HG03097 (cell line): Measurements from ENCODE around the gene TYMP.
A peak's percentile ranks its signal among the peaks of the same experiment; 100 is the strongest.

Source experiments
- ATAC-seq: cut with Tn5 transposase; IDR thresholded peaks from one replicate; pipeline ENCODE4 v1.9.1; 2021; ENCODE audit not compliant: unreplicated experiment, low FRiP score

The TYMP gene

GRCh38 chr22:50506611-50507420, 23.0 kb downstream of the TYMP start:
- peak; percentile 10 for ATAC-seq

DNA sequence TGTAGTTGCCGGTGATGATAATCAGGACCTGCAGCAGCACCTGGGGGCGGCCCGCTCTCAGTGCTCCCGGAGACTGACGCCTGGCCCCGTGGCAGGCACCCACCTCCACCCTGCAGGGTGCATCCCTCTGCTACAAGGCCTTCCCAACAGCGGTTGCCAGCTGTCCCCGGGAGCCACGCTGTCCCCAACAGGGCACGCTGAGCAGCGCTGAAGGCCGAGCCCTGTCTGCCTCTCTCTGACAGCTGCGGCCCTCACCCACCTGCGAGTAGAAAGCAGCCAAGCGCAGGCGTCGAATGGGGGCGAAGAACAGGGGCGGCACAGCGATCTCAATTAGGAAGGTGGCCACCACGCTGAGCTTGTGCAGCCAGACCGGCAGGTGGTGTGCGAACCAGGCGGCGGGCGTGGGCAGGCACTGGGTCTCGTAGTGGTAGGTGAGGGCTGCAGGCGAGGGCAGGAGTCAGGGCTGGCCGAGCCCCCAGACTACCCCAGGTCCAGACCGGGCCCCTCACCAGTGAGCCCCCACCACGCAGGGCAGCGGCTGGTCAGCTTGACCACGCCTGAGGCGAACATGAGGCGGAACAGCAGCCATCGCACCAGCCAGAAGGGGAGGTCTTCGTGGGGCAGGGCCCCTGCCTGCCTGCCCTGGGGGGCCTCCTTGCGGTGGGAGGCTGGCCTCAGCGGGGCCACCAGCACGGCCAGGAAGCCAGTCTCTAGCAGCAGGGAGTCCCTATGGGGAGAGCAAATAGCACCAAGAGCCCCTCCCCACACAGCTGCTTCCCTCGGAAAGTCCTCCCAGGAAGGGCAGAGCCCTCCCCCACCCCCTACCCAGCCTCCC, 23.8 kb downstream of the TYMP start:
- ATAC-seq, result no peak

DNA sequence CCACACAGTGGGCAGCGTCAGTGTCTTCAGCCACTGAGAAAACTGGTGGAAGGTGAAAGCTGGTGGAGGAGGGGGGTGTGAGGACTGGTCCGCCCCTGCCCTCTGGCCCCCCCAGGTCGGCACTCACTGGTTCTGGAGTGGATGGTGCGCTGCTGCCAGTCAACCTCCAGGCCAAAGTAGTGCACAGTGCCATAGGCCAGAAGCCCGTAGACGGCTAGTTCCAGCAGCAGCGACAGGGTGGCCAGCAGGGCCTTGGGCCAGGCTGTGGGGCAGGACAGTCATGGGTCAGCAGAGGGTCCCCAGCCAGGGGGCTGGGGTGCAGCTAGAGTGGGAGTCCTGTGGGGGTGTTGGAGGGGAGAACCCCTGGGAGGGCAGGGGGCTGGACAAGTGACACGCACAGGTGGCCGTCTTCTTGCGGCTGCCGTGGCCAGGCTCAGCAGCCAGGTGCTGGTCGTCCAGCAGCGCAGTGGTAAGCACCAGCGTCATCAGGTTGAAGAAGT, 24.5 kb downstream of the TYMP start:
- no peak for ATAC-seq

DNA sequence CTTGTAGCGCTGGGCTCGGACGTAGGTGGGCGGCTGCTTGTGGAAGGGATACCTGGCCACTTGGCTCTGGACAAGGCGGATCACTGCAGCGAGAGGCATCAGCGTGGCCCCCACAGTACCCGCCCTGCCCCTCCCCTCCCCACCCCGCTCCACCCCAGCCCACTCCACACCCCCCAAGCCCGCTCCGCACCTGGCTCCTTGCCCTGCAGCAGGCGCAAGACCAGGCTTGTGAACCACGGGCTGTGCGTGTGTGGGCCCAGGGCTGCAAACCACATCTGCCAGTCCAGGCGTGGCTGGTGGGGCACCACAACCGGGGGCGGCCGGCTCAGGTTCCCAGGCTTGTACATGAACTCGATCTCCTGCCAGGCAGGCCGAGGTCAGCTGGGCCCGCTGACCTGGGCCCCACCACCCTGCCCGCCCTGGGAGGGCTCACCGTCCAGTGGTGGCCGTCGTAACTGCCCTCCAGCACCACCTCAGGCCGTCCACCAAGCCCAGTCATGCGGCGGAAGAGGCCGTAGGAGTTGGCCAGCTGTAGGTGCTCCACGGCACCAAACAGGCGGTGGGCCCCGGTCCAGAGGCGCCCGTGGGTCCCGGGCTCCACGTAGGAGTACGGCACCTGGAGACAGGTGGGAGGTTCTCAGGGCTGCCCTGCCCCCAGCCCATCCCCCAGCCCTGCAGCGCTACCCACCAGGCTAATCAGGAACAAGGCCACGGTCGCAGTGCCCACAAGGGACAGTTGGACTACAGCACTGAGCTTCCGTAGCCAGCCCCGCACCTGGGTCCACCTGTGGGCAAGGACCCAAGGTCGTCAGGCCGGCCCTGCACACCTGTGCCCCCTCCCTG, 25.2 kb downstream of the TYMP start:
- ATAC-seq, result no peak

GRCh38 chr22:50503475-50504145, 26.2 kb downstream of the TYMP start:
- no peak for ATAC-seq

- no peak for ATAC-seq
Observed at GRCh38 chr22:50502628-50503474, 27.0 kb downstream of the TYMP start.

- no peak for ATAC-seq
Observed at GRCh38 chr22:50502096-50502495, 27.7 kb downstream of the TYMP start.

GRCh38 chr22:50500452-50500851, 29.4 kb downstream of the TYMP start:
- ATAC-seq, result no peak

DNA sequence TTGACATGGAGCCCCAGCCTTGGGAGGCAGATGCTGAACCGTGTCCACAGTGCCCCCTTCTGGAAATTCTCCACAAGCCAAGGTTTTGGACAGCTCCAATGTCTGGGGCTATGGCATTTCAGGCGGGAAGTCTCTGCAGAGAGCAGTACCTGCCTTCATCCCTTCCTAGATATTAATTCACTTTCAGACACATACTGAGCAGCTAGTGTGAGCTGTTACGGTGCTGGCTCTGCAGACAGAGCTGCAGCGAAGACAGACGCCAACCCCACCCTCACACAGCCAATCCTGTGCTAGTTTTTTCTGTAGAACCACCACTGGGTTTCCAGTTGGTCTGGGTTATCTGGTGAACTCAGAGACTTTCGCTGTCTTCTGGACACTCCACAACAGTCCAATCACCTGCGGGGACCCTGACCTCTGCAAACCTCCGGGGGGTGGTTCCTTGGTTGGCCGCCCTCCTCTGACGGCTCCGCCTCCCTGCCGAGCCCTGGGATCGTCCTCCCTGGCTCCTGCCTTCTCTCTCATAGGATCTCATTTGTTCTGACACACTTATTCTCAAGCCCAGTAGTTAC, 31.4 kb downstream of the TYMP start:
- ATAC-seq, result no peak

DNA sequence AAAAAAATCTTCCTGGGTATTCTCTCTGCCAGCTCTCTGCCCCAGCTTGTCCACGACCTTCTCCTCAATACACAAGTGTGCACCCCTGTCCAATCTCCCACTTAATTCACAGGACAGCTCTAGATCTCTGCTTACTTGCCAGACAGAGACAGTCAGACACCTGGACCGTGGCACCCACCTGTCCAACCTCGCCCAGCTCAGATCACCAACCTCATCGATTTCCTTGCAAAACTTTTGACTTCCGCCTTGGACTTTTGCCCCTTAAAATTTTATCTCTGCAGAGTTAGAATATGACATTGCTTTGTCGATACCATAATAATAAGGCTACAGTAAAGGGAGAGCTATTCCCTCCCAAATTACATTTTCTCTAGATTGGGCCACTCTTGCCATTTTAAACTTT, 32.7 kb downstream of the TYMP start:
- ATAC-seq, result no peak

DNA sequence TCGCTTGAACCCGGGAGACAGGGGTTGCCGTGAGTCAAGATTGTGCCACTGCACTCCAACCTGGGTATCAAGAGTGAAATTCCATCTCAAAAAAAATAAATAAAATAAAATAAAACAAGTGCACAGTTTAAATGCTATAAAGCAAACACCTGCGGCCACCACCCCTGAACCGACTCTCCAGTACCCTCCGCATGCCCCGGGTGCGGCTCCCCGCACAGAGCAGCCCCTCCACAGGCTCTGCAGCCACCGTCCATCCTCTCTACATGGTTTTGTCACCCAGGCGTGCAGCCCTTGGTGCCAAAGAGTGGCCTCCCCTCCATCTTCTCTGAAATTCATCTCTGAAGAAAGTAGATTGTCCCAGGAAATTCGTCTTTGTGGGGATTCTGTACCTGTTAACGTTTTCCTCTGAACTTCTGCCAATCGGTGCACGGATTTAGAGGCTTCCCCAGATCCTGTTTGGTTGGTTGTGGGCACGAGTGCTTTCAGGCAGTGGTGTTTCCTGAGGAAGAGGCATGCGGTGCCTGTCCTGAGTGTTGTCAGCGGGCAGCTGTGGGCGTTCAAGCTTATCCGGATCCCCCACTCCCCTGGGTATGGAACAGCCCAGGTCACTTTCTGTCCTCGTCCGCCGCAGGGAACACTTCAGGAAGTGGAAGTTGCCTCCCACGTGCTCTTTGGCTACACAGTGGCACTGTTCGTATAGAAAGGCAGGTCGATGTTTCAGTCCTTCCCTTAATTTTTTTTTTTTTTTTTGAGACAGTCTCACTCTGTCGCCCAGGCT, 39.1 kb downstream of the TYMP start:
- no peak for ATAC-seq

DNA sequence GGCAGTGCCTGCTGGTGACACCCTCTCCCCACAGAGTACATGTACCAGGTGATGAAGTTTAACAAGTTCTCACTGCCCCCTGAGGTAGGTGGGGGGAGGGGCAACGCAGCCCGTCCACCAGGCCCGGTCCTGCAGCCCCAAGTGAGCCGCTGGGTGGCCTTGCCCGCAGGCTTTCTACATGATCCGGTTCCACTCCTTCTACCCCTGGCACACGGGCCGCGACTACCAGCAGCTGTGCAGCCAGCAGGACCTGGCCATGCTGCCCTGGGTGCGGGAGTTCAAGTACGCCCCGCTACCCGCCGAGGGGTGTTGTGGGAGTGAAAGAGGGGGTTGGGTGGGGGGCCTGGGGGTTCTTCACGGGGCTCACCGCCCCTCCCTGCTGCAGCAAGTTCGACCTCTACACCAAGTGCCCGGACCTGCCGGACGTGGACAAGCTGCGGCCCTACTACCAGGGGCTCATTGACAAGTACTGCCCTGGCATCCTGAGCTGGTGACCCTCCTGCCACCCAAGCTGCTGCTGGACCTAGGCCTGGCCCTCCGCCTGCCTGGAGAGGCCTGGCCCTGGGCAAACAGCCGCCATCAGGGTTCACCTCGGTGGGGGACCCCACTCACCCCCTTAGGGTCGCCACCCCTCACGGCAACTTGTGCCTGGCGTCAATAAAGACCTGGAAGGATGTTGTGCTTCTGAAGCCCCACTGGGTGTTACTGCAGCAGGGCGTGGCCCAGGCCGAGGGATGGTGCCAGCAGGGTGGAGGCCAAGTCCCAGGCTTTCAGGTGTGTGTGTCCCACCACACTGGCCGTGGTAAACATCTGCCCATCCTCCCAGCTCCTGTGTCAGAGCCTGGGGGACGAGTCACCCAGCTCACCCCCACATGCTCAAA, 40.2 kb downstream of the TYMP start:
- ATAC-seq, result no peak

DNA sequence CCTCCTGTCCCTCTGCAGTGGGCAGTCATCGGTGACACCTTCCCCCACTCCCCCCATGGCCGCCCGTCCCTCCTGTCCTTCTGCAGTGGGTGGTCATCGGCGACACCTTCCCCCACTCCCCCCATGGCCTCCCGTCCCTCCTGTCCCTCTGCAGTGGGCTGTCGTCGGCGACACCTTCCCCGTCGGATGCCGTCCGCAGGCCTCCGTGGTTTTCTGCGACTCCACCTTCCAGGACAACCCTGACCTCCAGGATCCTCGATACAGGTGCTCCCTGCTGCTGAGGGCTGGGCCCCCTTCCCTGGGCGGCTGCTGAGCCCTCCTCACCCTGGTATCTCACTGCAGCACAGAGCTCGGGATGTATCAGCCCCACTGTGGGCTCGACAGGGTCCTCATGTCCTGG, 40.9 kb downstream of the TYMP start:
- no peak for ATAC-seq

GRCh38 chr22:50488006-50488677, 41.7 kb downstream of the TYMP start:
- no peak for ATAC-seq

DNA sequence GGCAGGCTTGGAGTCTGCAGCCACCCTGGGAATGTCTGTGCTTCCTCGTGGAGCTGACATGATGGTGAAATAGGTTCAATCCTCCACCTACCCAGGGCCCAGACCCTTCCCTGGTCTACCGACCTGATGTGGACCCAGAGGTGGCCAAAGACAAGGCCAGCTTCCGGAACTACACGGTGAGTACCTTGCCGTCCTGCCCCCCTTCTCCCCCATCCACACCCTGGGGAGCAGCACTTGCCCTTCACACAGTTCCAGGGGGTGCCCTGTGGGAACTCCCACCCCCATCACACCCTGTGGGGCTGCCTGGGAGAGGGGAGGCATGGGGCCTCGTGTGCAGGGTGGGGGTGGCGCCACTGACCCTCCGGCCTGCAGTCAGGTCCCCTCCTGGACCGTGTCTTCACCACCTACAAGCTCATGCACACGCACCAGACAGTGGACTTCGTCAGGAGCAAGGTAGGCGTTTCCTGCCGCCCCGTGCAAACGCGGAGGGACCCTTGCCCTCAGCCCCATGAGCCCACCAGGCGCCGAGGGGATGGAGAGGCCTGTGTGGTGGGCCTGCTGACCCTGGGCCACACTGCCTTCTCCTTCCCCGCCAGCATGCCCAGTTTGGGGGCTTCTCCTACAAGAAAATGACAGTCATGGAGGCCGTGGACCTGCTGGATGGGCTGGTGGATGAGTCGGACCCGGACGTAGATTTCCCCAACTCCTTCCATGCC, 42.4 kb downstream of the TYMP start:
- ATAC-seq, result no peak
